H9 (cell line): ENCODE measurements around the gene PRKAG3. TPM values are rescaled to one million over a fixed set of nuclear protein-coding genes. Genes with fewer than 3 reads are reported as not detected.

Source experiments
- DNase-seq: peaks from one replicate; pipeline ENCODE4 v3.0.0-alpha.2; 2017
- H2AFZ ChIP-seq: one replicate; pipeline ENCODE4 v1.6.1; 2013; ENCODE audit warnings: mild to moderate bottlenecking, low read length, control low read depth, moderate library complexity
- H2AK5ac ChIP-seq: 2 replicates; pipeline ENCODE4 v1.6.1; 2013; ENCODE audit warnings: low read length, control low read depth, mixed read lengths; ENCODE audit not compliant: insufficient read length
- H2BK120ac ChIP-seq: one replicate; pipeline ENCODE4 v1.6.1; 2013; ENCODE audit warnings: low read depth, mild to moderate bottlenecking, low read length, control low read depth, inconsistent platforms; ENCODE audit not compliant: poor library complexity, severe bottlenecking
- H2BK12ac ChIP-seq: 2 replicates; pipeline ENCODE4 v1.6.1; 2013; ENCODE audit warnings: low read length, control low read depth, mixed read lengths, low read depth; ENCODE audit not compliant: insufficient read length
- H2BK15ac ChIP-seq: 2 replicates; pipeline ENCODE4 v1.6.1; 2013; ENCODE audit warnings: low read depth, low read length, control low read depth
- H2BK20ac ChIP-seq: one replicate; pipeline ENCODE4 v1.6.1; 2013; ENCODE audit warnings: low read depth, mild to moderate bottlenecking, low read length, control low read depth, inconsistent platforms; ENCODE audit not compliant: poor library complexity, severe bottlenecking
- H2BK5ac ChIP-seq: 2 replicates; pipeline ENCODE4 v1.6.1; 2013; ENCODE audit warnings: low read length, control low read depth, mixed read lengths; ENCODE audit not compliant: insufficient read length
- H3K14ac ChIP-seq: 2 replicates; pipeline ENCODE4 v1.6.1; 2013; ENCODE audit warnings: low read length, control low read depth; ENCODE audit not compliant: insufficient read depth
- H3K18ac ChIP-seq: 2 replicates; pipeline ENCODE4 v1.6.1; 2013; ENCODE audit warnings: low read depth, mild to moderate bottlenecking, mixed read lengths, low read length, control low read depth; ENCODE audit not compliant: insufficient read length
- H3K23ac ChIP-seq: 2 replicates; pipeline ENCODE4 v1.6.1; 2013; ENCODE audit warnings: low read length, control low read depth, mixed read lengths, low read depth; ENCODE audit not compliant: insufficient read length
- H3K23me2 ChIP-seq: 2 replicates; pipeline ENCODE4 v1.6.1; 2013; ENCODE audit warnings: low read depth, mild to moderate bottlenecking, mixed read lengths, low read length, control low read depth; ENCODE audit not compliant: insufficient read length, poor library complexity, severe bottlenecking
- H3K27ac ChIP-seq: 2 replicates; pipeline ENCODE4 v1.5.1; 2013; ENCODE audit warnings: low read length, control low read depth, mixed read lengths, low read depth; ENCODE audit not compliant: insufficient read length
- H3K27me3 ChIP-seq: 2 replicates; pipeline ENCODE4 v1.6.1; 2013; ENCODE audit warnings: low read length, control low read depth, inconsistent platforms; ENCODE audit not compliant: insufficient read depth
- H3K4ac ChIP-seq: 2 replicates; pipeline ENCODE4 v1.6.1; 2013; ENCODE audit warnings: low read depth, mild to moderate bottlenecking, control low read depth, inconsistent platforms, low read length, moderate library complexity
- H3K4me1 ChIP-seq: 2 replicates; pipeline ENCODE4 v1.6.1; 2013; ENCODE audit warnings: low read length, control low read depth, inconsistent platforms; ENCODE audit not compliant: insufficient read depth
- H3K4me2 ChIP-seq: 2 replicates; pipeline ENCODE4 v1.6.1; 2013; ENCODE audit warnings: low read length, control low read depth, mixed read lengths; ENCODE audit not compliant: insufficient read length, insufficient read depth
- H3K56ac ChIP-seq: 2 replicates; pipeline ENCODE4 v1.6.1; 2013; ENCODE audit warnings: low read depth, mild to moderate bottlenecking, mixed read lengths, low read length, control low read depth; ENCODE audit not compliant: insufficient read length
- H3K79me1 ChIP-seq: 2 replicates; pipeline ENCODE4 v1.6.1; 2013; ENCODE audit warnings: low read depth, mild to moderate bottlenecking, moderate library complexity, low read length, control low read depth, inconsistent platforms; ENCODE audit not compliant: insufficient read depth, poor library complexity, severe bottlenecking
- H3K79me2 ChIP-seq: 2 replicates; pipeline ENCODE4 v1.6.1; 2013; ENCODE audit warnings: low read length, control low read depth, inconsistent platforms; ENCODE audit not compliant: insufficient read depth
- H3K9ac ChIP-seq: 2 replicates; pipeline ENCODE4 v1.6.1; 2013; ENCODE audit warnings: low read length, control low read depth, mixed read lengths; ENCODE audit not compliant: insufficient read length; ENCODE audit errors: extremely low read depth
- H3K9me3 ChIP-seq: one replicate; pipeline ENCODE4 v1.6.1; 2013; ENCODE audit warnings: low read depth, low read length, inconsistent platforms; ENCODE audit not compliant: control insufficient read depth
- H3T11ph ChIP-seq: one replicate; pipeline ENCODE4 v1.6.1; 2013; ENCODE audit warnings: mild to moderate bottlenecking, low read length, control low read depth, inconsistent platforms
- H4K20me1 ChIP-seq: one replicate; pipeline ENCODE4 v1.6.1; 2013; ENCODE audit not compliant: control insufficient read depth, insufficient read length, insufficient read depth
- H4K5ac ChIP-seq: 2 replicates; pipeline ENCODE4 v1.6.1; 2013; ENCODE audit warnings: low read depth, mild to moderate bottlenecking, mixed read lengths, low read length, control low read depth; ENCODE audit not compliant: insufficient read length
- H4K8ac ChIP-seq: replicated peaks from 2 replicates; pipeline ENCODE4 v1.6.1; 2013; ENCODE audit warnings: low read length, control low read depth, mixed read lengths, low read depth; ENCODE audit not compliant: insufficient read length
- H4K91ac ChIP-seq: 2 replicates; pipeline ENCODE4 v1.6.1; 2013; ENCODE audit warnings: low read depth, mild to moderate bottlenecking, moderate library complexity, mixed read lengths, low read length, control low read depth; ENCODE audit not compliant: insufficient read length
- H3K27ac Mint-ChIP-seq, 3 experiments: 2 replicates in 2 of 3; 3 replicates in 1 of 3; pipeline ENCODE4 v1.8.0; 2020 to 2021; ENCODE audit warnings: mixed read lengths in 3 of 3, mild to moderate bottlenecking in 1 of 3, moderate library complexity in 1 of 3
- H3K27me3 Mint-ChIP-seq: 2 replicates; pipeline ENCODE4 v1.8.0; 2021; ENCODE audit warnings: low read depth, mild to moderate bottlenecking, moderate library complexity, mixed read lengths
- H3K36me3 Mint-ChIP-seq, 3 experiments: 2 replicates in 2 of 3; 3 replicates in 1 of 3; pipeline ENCODE4 v1.8.0; 2020 to 2021; ENCODE audit warnings: low read depth in 3 of 3, mixed read lengths in 3 of 3; ENCODE audit not compliant: insufficient read depth in 1 of 3
- H3K4me1 Mint-ChIP-seq, 2 experiments: 2 replicates each; pipeline ENCODE4 v1.8.0; 2020; ENCODE audit warnings: mixed read lengths in 2 of 2
- H3K4me3 Mint-ChIP-seq, 2 experiments: 2 replicates in 1 of 2; 3 replicates in 1 of 2; pipeline ENCODE4 v1.8.0; 2020 to 2021; ENCODE audit warnings: mild to moderate bottlenecking in 2 of 2, mixed read lengths in 2 of 2, moderate library complexity in 1 of 2
- H3K9me3 Mint-ChIP-seq, 2 experiments: 2 replicates in 1 of 2; 3 replicates in 1 of 2; pipeline ENCODE4 v1.8.0; 2020; ENCODE audit warnings: mild to moderate bottlenecking in 2 of 2, mixed read lengths in 2 of 2, moderate library complexity in 1 of 2
- CTCF ChIP-seq: fragments of 200-600 bp; sonication (generic); conservative IDR thresholded peaks from 3 replicates; pipeline ENCODE4 v1.8.0; 2021; ENCODE audit warnings: antibody characterized with exemption, mild to moderate bottlenecking
- WGBS: extraction: QIAGEN DNeasy Blood & Tissue Kit; methylation state at CpG from one replicate; pipeline ENCODE4 v1.1.7; 2013; ENCODE audit warnings: missing lambda C conversion rate, low lambda C conversion rate, mixed read lengths; ENCODE audit not compliant: insufficient read length; ENCODE audit errors: extremely low coverage; 5-methylcytosine and 5-hydroxymethylcytosine counted together
- total RNA-seq: library from RNA; stranded (reverse); gene quantifications from 2 replicates; pipeline ENCODE4 v1.2.1, GENCODE V29; 2021

Gene PRKAG3
- total RNA-seq, 1 experiment from 2014 or later, result not detected

- no peak overlapping the region for H3K23ac ChIP-seq
- H4K5ac ChIP-seq, result no peak overlapping the region
- H3T11ph ChIP-seq, result no peak overlapping the region
- peaks cover 4% of the 10 kb centered on the region; the same call in 1 of the 2 replicates for H3K27me3 ChIP-seq
- H3K9me3 ChIP-seq, result no peaks in the 10 kb centered on the region
- peaks cover 11 to 20% of the 10 kb centered on the region in 2 experiments for H3K4me1 Mint-ChIP-seq
- peaks cover 0 to 11% (median 8%) of the 10 kb centered on the region in 3 experiments; a peak in 5 of 7 replicates for H3K36me3 Mint-ChIP-seq
- H3K9ac ChIP-seq, result peak overlapping the region; percentile 36
- no peaks in the 10 kb centered on the region for H3K79me1 ChIP-seq
- peaks cover 14% of the 10 kb centered on the region for H3K23me2 ChIP-seq
- no CpG with 5 or more reads among the region's 15 CpGs for WGBS
- no peak overlapping the region for H2AK5ac ChIP-seq
- H3K56ac ChIP-seq, result no peak overlapping the region
- no peak overlapping the region for H3K4ac ChIP-seq
- H3K27ac ChIP-seq, result no peak overlapping the region
- H3K14ac ChIP-seq, result no peak overlapping the region
- no peak for DNase-seq
- H3K27ac Mint-ChIP-seq, result no peak overlapping the region
- H4K20me1 ChIP-seq, result no peaks in the 10 kb centered on the region
- no peaks in the 10 kb centered on the region for H3K4me1 ChIP-seq
- H2BK120ac ChIP-seq, result no peak overlapping the region
- H3K79me2 ChIP-seq, result no peaks in the 10 kb centered on the region
- H2BK12ac ChIP-seq, result no peak overlapping the region
- no peak overlapping the region for H3K18ac ChIP-seq
- no peak overlapping the region for H2BK20ac ChIP-seq
- H3K9me3 Mint-ChIP-seq, result peaks cover 4 to 9% of the 10 kb centered on the region in 2 experiments; a peak in 3 of 5 replicates
- no peak overlapping the region for H4K91ac ChIP-seq
- no peak overlapping the region for H2BK15ac ChIP-seq
- no peak overlapping the region for H2AFZ ChIP-seq
- peak overlapping the region; percentile 82 for H3K4me2 ChIP-seq
- H3K27me3 Mint-ChIP-seq, result peaks cover 52% of the 10 kb centered on the region
- peak overlapping the region; percentile 68 to 80 for H3K4me3 Mint-ChIP-seq
- no peak for TF ChIP-seq CTCF
- H4K8ac ChIP-seq, result no peak overlapping the region
- H2BK5ac ChIP-seq, result no peak overlapping the region
These were observed 50.5 kb downstream of the PRKAG3 start for GRCh38 chr2:218780851-218781690.
